Vagina (tissue), 2 donors: ENCODE measurements around the gene TNNT2. TPM values are rescaled to one million over a fixed set of nuclear protein-coding genes. Genes with fewer than 3 reads are reported as not detected.

ENCODE experiments used
- DNase-seq, 2 donors: peaks; one replicate each; pipeline ENCODE4 v3.0.0-alpha.2; 2017; ENCODE audit errors: extremely low spot score in 2 of 2
- H3K27ac ChIP-seq: fragments of 200-600 bp; sonication (generic); one replicate; pipeline ENCODE4 v1.5.1; 2019
- H3K27me3 ChIP-seq: fragments of 200-600 bp; sonication (generic); one replicate; pipeline ENCODE4 v1.5.1; 2019
- H3K36me3 ChIP-seq, 2 donors: fragments of 200-600 bp; sonication (generic); one replicate each; pipeline ENCODE4 v1.5.1; 2017 to 2019
- H3K4me1 ChIP-seq: fragments of 200-600 bp; sonication (generic); one replicate; pipeline ENCODE4 v1.5.1; 2019
- H3K4me3 ChIP-seq, 2 donors: fragments of 200-600 bp; sonication (generic); 1 replicate in 1 of 2; 2 replicates in 1 of 2; pipeline ENCODE4 v1.5.1; 2016 to 2019
- H3K9me3 ChIP-seq: fragments of 200-600 bp; sonication (generic); one replicate; pipeline ENCODE4 v1.5.1; 2019
- CTCF ChIP-seq, 3 experiments: fragments of 450-650 bp in 2 of 3; fragments of 200-600 bp in 1 of 3; sonication (generic) in 1 of 3; IDR thresholded peaks; one replicate each; pipeline ENCODE4 v1.5.1; 2017 to 2019; ENCODE audit warnings: antibody characterized with exemption in 3 of 3, mild to moderate bottlenecking in 2 of 3, moderate library complexity in 2 of 3
- POLR2A ChIP-seq, 2 donors: fragments of 450-650 bp; IDR thresholded peaks; one replicate each; pipeline ENCODE4 v1.6.1; 2017; ENCODE audit warnings: antibody characterized with exemption in 2 of 2, mild to moderate bottlenecking in 2 of 2, moderate library complexity in 2 of 2
- POLR2AphosphoS5 ChIP-seq, 2 donors: sonication (generic); formaldehyde crosslinking; IDR thresholded peaks; one replicate each; pipeline ENCODE4 v1.9.0; 2017; ENCODE audit warnings: antibody characterized with exemption in 2 of 2, mild to moderate bottlenecking in 2 of 2, low read depth in 1 of 2; ENCODE audit not compliant: insufficient read depth in 1 of 2
- intact Hi-C: fragments of 100-400 bp; cut with DNase I; formaldehyde crosslinking; loops from one replicate; pipeline ENCODE4 v1.15.1; 2023
- total RNA-seq: library from RNA; depleted of rRNA; stranded (reverse); fragments of >200 nt; gene quantifications from one replicate; pipeline ENCODE4 v1.2.3, GENCODE V29; 2016

Gene TNNT2
- total RNA-seq, 1 donor from 2014 or later, result 9.8 TPM

GRCh38 chr1:201310986-201311355 is 66.5 kb downstream of the TNNT2 start:
- no peaks in the 10 kb centered on the region for H3K27me3 ChIP-seq
- no peak overlapping the region for H3K4me3 ChIP-seq
- TF ChIP-seq CTCF (IDR thresholded peaks at IDR 0.05) (no peak), POLR2AphosphoS5 (IDR thresholded peaks at IDR 0.05; ENCODE audit: insufficient read depth in 1 of 2, low read depth in 1 of 2) (peak in 1 of 2 donors; percentile 25), POLR2A (IDR thresholded peaks at IDR 0.05) (no peak)
- H3K9me3 ChIP-seq, result no peaks in the 10 kb centered on the region
- no peak for DNase-seq
- peak overlapping the region; percentile 60 for H3K27ac ChIP-seq
- peaks cover 78% of the 10 kb centered on the region for H3K4me1 ChIP-seq
- H3K36me3 ChIP-seq, result peaks cover 0 to 22% of the 10 kb centered on the region in 2 donors
- intact Hi-C loops, result no loop called here

GRCh38 chr1:201310251-201310985 is 67.1 kb downstream of the TNNT2 start:
- H3K27me3 ChIP-seq, result no peaks in the 10 kb centered on the region
- peaks cover 81% of the 10 kb centered on the region for H3K4me1 ChIP-seq
- H3K4me3 ChIP-seq, result no peak overlapping the region
- H3K9me3 ChIP-seq, result no peaks in the 10 kb centered on the region
- H3K27ac ChIP-seq, result peak overlapping the region; percentile 60
- H3K36me3 ChIP-seq, result peaks cover 0 to 22% of the 10 kb centered on the region in 2 donors
- no peak for DNase-seq
- no peak for TF ChIP-seq POLR2A (IDR thresholded peaks at IDR 0.05)
- peak in 1 of 2 donors; percentile 19 for TF ChIP-seq POLR2AphosphoS5 (IDR thresholded peaks at IDR 0.05; ENCODE audit: insufficient read depth in 1 of 2, low read depth in 1 of 2)
- no peak for TF ChIP-seq CTCF (IDR thresholded peaks at IDR 0.05)
- intact Hi-C loops, result no loop called here

GRCh38 chr1:201309416-201309815 is 68.1 kb downstream of the TNNT2 start:
- Histone ChIP-seq H3K36me3 (peaks cover 0 to 12% of the 10 kb centered on the region in 2 donors), H3K9me3 (no peaks in the 10 kb centered on the region), H3K27me3 (no peaks in the 10 kb centered on the region), H3K4me3 (no peak overlapping the region), H3K4me1 (peaks cover 74% of the 10 kb centered on the region), H3K27ac (peak overlapping the region; percentile 93)
- intact Hi-C loops, result no loop called here
- TF ChIP-seq POLR2AphosphoS5 (IDR thresholded peaks at IDR 0.05; ENCODE audit: insufficient read depth in 1 of 2, low read depth in 1 of 2) (peak; percentile 60 to 91), POLR2A (IDR thresholded peaks at IDR 0.05) (no peak), CTCF (IDR thresholded peaks at IDR 0.05) (no peak)
- DNase-seq, result no peak

Other genes starting within 250 kb of the TNNT2 start
- gene TMEM9, start 223.2 kb downstream of the TNNT2 start, total RNA-seq, result 58.7 TPM
- not detected for gene IGFN1, start 186.9 kb downstream of the TNNT2 start, total RNA-seq
- gene PKP1, start 94.2 kb downstream of the TNNT2 start, total RNA-seq, result 409 TPM
- 91.8 TPM for gene LAD1, start 21.6 kb upstream of the TNNT2 start, total RNA-seq
- gene TNNI1, start 44.0 kb upstream of the TNNT2 start, total RNA-seq, result not detected
- 80.5 TPM for gene PHLDA3, start 91.5 kb upstream of the TNNT2 start, total RNA-seq
- 729 TPM for gene CSRP1, start 129.4 kb upstream of the TNNT2 start, total RNA-seq
- 45.9 TPM for gene NAV1, start 161.4 kb upstream of the TNNT2 start, total RNA-seq